SK-N-SH treated with all-trans-retinoic acid at 6 μM for 48 hours (cell line): Measurements from ENCODE around the gene CAPN10.

Experiments
- ATAC-seq: fragments of 200-7000 bp; cut with Tn5 transposase; 3 replicates; pipeline ENCODE4 v1.9.1; 2020; ENCODE audit warnings: mild to moderate bottlenecking, moderate library complexity
- ARNTL ChIP-seq: fragments of 450-650 bp; formaldehyde crosslinking; IDR thresholded peaks from 2 replicates; pipeline ENCODE4 v1.5.0; 2020; ENCODE audit warnings: low read depth, mild to moderate bottlenecking, moderate library complexity, borderline replicate concordance
- BACH2 ChIP-seq: fragments of 250-450 bp; sonication (Bioruptor Pico); IDR thresholded peaks from 2 replicates; pipeline ENCODE4 v1.9.0; 2021; ENCODE audit warnings: mild to moderate bottlenecking, borderline replicate concordance
- CSDC2 ChIP-seq: fragments of 250-450 bp; sonication (Bioruptor Pico); IDR thresholded peaks from 2 replicates; pipeline ENCODE4 v1.5.0; 2020; ENCODE audit warnings: mild to moderate bottlenecking, moderate library complexity
- ESRRG ChIP-seq: fragments of 250-450 bp; sonication (Bioruptor Pico); IDR thresholded peaks from 2 replicates; pipeline ENCODE4 v1.6.1; 2021; ENCODE audit warnings: mild to moderate bottlenecking
- GLIS3 ChIP-seq: fragments of 250-450 bp; sonication (Bioruptor Pico); IDR thresholded peaks from 2 replicates; pipeline ENCODE4 v1.5.0; 2020; ENCODE audit warnings: mild to moderate bottlenecking, moderate library complexity
- OSR1 ChIP-seq: fragments of 250-450 bp; sonication (Bioruptor Pico); IDR thresholded peaks from 2 replicates; pipeline ENCODE4 v1.8.0; 2022; ENCODE audit warnings: moderate library complexity, mild to moderate bottlenecking, inconsistent platforms
- POU6F1 ChIP-seq: fragments of 250-450 bp; sonication (Bioruptor Pico); IDR thresholded peaks from 2 replicates; pipeline ENCODE4 v1.8.0; 2021; ENCODE audit warnings: low read depth, mild to moderate bottlenecking, moderate library complexity, borderline replicate concordance
- PPARA ChIP-seq: fragments of 250-450 bp; sonication (Bioruptor Pico); IDR thresholded peaks from 2 replicates; pipeline ENCODE4 v1.5.0; 2020; ENCODE audit warnings: mild to moderate bottlenecking, borderline replicate concordance
- RARB ChIP-seq: fragments of 250-450 bp; sonication (Bioruptor Pico); IDR thresholded peaks from 2 replicates; pipeline ENCODE4 v1.8.0; 2021; ENCODE audit warnings: mild to moderate bottlenecking, moderate library complexity
- SNAI2 ChIP-seq: fragments of 250-450 bp; sonication (Bioruptor Pico); IDR thresholded peaks from 2 replicates; pipeline ENCODE4 v1.5.0; 2020; ENCODE audit warnings: mild to moderate bottlenecking, moderate library complexity
- TCF4 ChIP-seq: fragments of 250-450 bp; sonication (Bioruptor Pico); IDR thresholded peaks from 2 replicates; pipeline ENCODE4 v1.8.0; 2021; ENCODE audit warnings: mild to moderate bottlenecking, moderate library complexity, borderline replicate concordance
- TOX ChIP-seq: fragments of 250-450 bp; sonication (Bioruptor Pico); IDR thresholded peaks from 2 replicates; pipeline ENCODE4 v1.8.0; 2021; ENCODE audit warnings: mild to moderate bottlenecking, moderate library complexity, borderline replicate concordance
- TSHZ2 ChIP-seq: fragments of 250-450 bp; sonication (Bioruptor Pico); IDR thresholded peaks from 2 replicates; pipeline ENCODE4 v1.5.0; 2020; ENCODE audit warnings: mild to moderate bottlenecking, moderate library complexity
- ZC3H10 ChIP-seq: fragments of 250-450 bp; sonication (Bioruptor Pico); IDR thresholded peaks from 2 replicates; pipeline ENCODE4 v1.5.1; 2021; ENCODE audit warnings: mild to moderate bottlenecking, moderate library complexity
- ZFP3 ChIP-seq: fragments of 250-450 bp; sonication (Bioruptor Pico); IDR thresholded peaks from 2 replicates; pipeline ENCODE4 v1.5.0; 2020; ENCODE audit warnings: mild to moderate bottlenecking, moderate library complexity
- ZNF565 ChIP-seq: fragments of 450-650 bp; formaldehyde crosslinking; conservative IDR thresholded peaks from 2 replicates; pipeline ENCODE4 v1.5.0; 2020; ENCODE audit warnings: low read depth, mild to moderate bottlenecking, moderate library complexity
- ZNF70 ChIP-seq: fragments of 450-650 bp; formaldehyde crosslinking; IDR thresholded peaks from 2 replicates; pipeline ENCODE4 v1.5.0; 2020; ENCODE audit warnings: mild to moderate bottlenecking, moderate library complexity
- ZNF8 ChIP-seq: fragments of 450-650 bp; formaldehyde crosslinking; IDR thresholded peaks from 2 replicates; pipeline ENCODE4 v1.5.0; 2020; ENCODE audit warnings: mild to moderate bottlenecking, moderate library complexity
- TF ChIP-seq, protein P1 (sequence below): fragments of 250-450 bp; sonication (Bioruptor Pico); IDR thresholded peaks from 2 replicates; pipeline ENCODE4 v1.8.0; 2020; ENCODE audit warnings: mild to moderate bottlenecking, moderate library complexity, borderline replicate concordance
- TF ChIP-seq, protein P2 (sequence below): fragments of 250-450 bp; sonication (Bioruptor Pico); IDR thresholded peaks from 2 replicates; pipeline ENCODE4 v1.5.1; 2020; ENCODE audit warnings: low read depth, mild to moderate bottlenecking, moderate library complexity

Gene CAPN10

DNA sequence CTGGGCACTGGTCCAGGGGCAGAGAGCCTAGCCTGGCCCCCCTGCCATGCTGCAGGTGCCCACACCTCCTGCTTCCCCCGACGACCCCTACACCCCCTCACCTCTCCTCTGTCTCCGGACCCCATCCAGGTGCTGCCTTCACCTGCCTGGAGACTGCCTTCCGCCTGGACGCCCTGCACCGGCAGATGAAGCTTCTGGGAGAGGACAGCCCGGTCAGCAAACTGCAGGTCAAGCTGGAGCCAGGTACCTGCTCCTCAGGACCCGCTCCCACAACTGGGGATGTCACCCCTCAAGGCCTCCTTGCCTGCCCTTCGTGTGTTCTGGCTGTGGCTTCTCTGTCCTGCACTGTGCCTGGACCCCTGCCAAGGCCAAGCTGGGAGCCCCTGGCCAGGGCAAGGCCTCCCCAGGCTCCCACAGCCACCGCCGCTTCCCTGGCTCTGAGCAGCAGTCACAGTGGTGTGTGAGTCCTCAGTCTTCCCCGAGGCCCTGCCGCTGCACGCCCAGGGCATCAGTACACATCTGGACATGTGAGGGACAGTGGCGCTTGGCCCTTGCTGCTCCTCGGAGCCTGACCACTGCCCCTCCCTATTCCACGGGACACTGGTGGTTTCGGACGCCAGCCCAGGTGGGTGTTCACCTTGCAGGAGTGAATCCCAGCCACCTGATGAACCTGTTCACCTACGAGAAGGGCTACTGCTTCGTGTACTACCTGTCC lies 12.0 kb upstream of the CAPN10 start:
- no peak for ATAC-seq
- TF ChIP-seq PPARA (CRISPR knock-in tag) (no peak), TCF4 (CRISPR knock-in tag) (no peak), ZC3H10 (CRISPR knock-in tag) (no peak), TSHZ2 (CRISPR knock-in tag) (no peak), ZNF8 (CRISPR knock-in tag) (no peak), ZFP3 (CRISPR knock-in tag) (no peak), ZNF70 (CRISPR knock-in tag) (no peak), RARB (CRISPR knock-in tag) (no peak), ARNTL (CRISPR knock-in tag) (no peak), TOX (CRISPR knock-in tag) (no peak), CSDC2 (CRISPR knock-in tag) (no peak)
- TF ChIP-seq, protein P1, sequence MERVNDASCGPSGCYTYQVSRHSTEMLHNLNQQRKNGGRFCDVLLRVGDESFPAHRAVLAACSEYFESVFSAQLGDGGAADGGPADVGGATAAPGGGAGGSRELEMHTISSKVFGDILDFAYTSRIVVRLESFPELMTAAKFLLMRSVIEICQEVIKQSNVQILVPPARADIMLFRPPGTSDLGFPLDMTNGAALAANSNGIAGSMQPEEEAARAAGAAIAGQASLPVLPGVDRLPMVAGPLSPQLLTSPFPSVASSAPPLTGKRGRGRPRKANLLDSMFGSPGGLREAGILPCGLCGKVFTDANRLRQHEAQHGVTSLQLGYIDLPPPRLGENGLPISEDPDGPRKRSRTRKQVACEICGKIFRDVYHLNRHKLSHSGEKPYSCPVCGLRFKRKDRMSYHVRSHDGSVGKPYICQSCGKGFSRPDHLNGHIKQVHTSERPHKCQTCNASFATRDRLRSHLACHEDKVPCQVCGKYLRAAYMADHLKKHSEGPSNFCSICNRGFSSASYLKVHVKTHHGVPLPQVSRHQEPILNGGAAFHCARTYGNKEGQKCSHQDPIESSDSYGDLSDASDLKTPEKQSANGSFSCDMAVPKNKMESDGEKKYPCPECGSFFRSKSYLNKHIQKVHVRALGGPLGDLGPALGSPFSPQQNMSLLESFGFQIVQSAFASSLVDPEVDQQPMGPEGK (CRISPR knock-in tag), result no peak
- TF ChIP-seq, all 23 proteins: peak for 0

DNA sequence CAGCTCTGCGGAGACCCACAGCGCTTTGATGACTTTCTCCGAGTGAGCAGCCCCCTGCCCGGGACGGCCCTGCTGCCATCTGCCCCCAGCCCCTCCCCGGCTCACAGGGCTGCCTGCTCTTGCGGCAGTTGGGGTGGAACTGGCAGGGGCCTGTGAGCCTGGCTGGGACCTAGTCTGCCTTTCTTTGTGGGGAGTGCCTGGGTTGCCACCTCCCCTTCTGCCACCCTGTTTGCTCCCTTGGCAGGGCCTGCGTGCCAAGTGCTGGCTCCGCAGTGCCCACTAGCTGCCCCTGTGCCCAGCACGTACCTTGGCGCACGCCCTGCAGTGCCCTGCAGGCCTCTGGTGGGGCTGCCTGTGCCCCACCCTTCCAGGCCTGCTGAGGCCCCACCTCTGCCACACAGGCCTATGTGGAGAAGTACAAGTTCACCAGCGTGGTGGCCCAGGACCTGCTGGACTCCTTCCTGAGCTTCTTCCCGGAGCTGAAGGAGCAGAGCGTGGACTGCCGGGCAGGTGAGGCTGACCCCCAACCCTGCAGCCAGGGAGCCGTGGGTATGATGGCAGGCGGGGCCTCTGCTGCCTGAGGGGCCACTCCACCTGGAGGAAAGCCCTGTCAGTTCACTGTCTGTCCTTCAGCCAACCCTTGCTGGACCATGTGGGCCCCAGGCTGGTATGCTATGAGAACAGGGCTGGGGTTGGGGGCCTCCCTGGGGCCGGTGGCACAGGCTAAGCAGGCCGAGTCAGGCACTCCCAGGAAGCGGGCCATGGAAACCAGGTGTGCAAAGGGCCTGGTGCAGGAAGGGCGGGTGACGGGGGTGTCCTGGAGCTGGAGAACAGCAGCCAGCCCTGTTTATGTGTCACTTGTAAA lies 11.2 kb upstream of the CAPN10 start:
- no peak for TF ChIP-seq TCF4 (CRISPR knock-in tag)
- no peak for TF ChIP-seq ZC3H10 (CRISPR knock-in tag)
- TF ChIP-seq POU6F1, result no peak
- TF ChIP-seq ZNF8 (CRISPR knock-in tag), result no peak
- TF ChIP-seq CSDC2 (CRISPR knock-in tag), result no peak
- TF ChIP-seq, protein P1 (CRISPR knock-in tag), result no peak
- TF ChIP-seq, protein P2, sequence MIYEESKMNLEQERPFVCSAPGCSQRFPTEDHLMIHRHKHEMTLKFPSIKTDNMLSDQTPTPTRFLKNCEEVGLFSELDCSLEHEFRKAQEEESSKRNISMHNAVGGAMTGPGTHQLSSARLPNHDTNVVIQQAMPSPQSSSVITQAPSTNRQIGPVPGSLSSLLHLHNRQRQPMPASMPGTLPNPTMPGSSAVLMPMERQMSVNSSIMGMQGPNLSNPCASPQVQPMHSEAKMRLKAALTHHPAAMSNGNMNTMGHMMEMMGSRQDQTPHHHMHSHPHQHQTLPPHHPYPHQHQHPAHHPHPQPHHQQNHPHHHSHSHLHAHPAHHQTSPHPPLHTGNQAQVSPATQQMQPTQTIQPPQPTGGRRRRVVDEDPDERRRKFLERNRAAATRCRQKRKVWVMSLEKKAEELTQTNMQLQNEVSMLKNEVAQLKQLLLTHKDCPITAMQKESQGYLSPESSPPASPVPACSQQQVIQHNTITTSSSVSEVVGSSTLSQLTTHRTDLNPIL, result no peak
- TF ChIP-seq ZFP3 (CRISPR knock-in tag), result no peak
- TF ChIP-seq ESRRG (CRISPR knock-in tag), result no peak
- TF ChIP-seq GLIS3 (CRISPR knock-in tag), result no peak
- no peak for TF ChIP-seq BACH2
- no peak for TF ChIP-seq TOX (CRISPR knock-in tag)
- ATAC-seq, result no peak

DNA sequence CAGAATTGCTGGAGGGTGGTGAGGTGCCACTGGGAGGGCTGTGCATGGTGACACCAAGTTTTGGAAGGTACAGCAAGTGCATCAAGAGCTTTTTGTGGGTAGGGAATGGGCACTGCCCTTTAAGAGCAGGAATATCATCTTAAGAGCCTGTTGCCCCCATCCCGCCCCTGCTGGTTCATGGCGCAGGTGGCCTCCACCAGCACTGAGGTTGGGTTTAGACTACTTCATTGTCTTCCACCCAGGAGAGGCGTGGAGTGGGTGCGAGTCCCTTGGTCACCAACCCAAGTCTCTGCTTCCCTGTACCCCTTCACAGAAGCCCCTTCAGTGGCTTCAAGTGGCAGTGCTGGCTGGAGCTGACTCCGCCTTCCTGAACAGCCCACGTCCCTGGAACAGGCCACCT lies 10.5 kb upstream of the CAPN10 start:
- no peak for ATAC-seq
- no peak for TF ChIP-seq ZNF565 (CRISPR knock-in tag)
- no peak for TF ChIP-seq SNAI2 (CRISPR knock-in tag)
- no peak for TF ChIP-seq ZNF8 (CRISPR knock-in tag)
- no peak for TF ChIP-seq PPARA (CRISPR knock-in tag)
- TF ChIP-seq TOX (CRISPR knock-in tag), result no peak
- TF ChIP-seq ARNTL (CRISPR knock-in tag), result no peak
- no peak for TF ChIP-seq ESRRG (CRISPR knock-in tag)
- TF ChIP-seq OSR1 (CRISPR knock-in tag), result no peak
- TF ChIP-seq POU6F1, result no peak
